ENCODE data around the gene GLT6D1.

- TF ChIP-seq YY1 (IDR thresholded peaks at IDR 0.05; ENCODE audit: insufficient read depth, insufficient read length) (no peak), ZNF274 (IDR thresholded peaks at IDR 0.05; ENCODE audit: low read depth, low read length) (no peak), SUZ12 (IDR thresholded peaks at IDR 0.05; ENCODE audit: extremely low read depth, insufficient read depth, insufficient read length) (no peak)
Observed at GRCh38 chr9:135677641-135678168, 38.4 kb upstream of the GLT6D1 start.
